Endothelial cell of umbilical vein (primary cell): ENCODE measurements around the gene MYH11. TPM values are rescaled to one million over a fixed set of nuclear protein-coding genes. Genes with fewer than 3 reads are reported as not detected.

ENCODE experiments used
- BruUV-seq: library from RNA; stranded (reverse); fragments of 400-500 nt; replicated peaks from 2 replicates; lab custom pipeline; 2021; lab: Mats Ljungman, UMichigan
- CTCF ChIA-PET: fragments of 300-600, 350-600 bp; sonication (Branson Sonifier 250); formaldehyde crosslinking; loops from one replicate; lab custom pipeline; 2021; ENCODE audit warnings: antibody characterized with exemption, inconsistent platforms; lab: Charles Lee
- POLR2A ChIA-PET: fragments of 300-600, 350-600 bp; sonication (Branson Sonifier 250); formaldehyde crosslinking; loops from one replicate; lab custom pipeline; 2021; ENCODE audit warnings: antibody characterized with exemption, inconsistent platforms; lab: Charles Lee
- DNase-seq: peaks from one replicate; pipeline ENCODE4 v3.0.0-alpha.2; 2011; ENCODE audit warnings: low read depth, low spot score
- FAIRE-seq: peaks from 2 replicates; lab custom pipeline; 2011; peaks lifted over from hg19 to GRCh38; lab: Jason Lieb, UNC
- H2AFZ ChIP-seq: 2 replicates; pipeline ENCODE4 v1.6.0; 2012; ENCODE audit warnings: low read depth, low read length, control low read depth, inconsistent platforms
- H3K27ac ChIP-seq: 2 replicates; pipeline ENCODE4 v1.5.1; 2011; ENCODE audit warnings: low read depth, mild to moderate bottlenecking, control low read depth, low read length, moderate library complexity; ENCODE audit not compliant: insufficient read depth
- H3K27me3 ChIP-seq, 2 experiments: 2 replicates each; pipeline versions ENCODE4 v1.6.0 to v1.6.1; 2011; ENCODE audit warnings: low read length in 2 of 2, mixed read lengths in 1 of 2; ENCODE audit not compliant: control insufficient read depth in 2 of 2, insufficient read depth in 2 of 2
- H3K36me3 ChIP-seq, 2 experiments: 2 replicates in 1 of 2; 3 replicates in 1 of 2; pipeline ENCODE4 v1.5.1; 2011; ENCODE audit warnings: low read length in 2 of 2, mild to moderate bottlenecking in 1 of 2, moderate library complexity in 1 of 2; ENCODE audit not compliant: control insufficient read depth in 2 of 2, insufficient read depth in 2 of 2; ENCODE audit errors: extremely low read depth in 1 of 2
- H3K4me1 ChIP-seq: 3 replicates; pipeline ENCODE4 v1.5.1; 2011; ENCODE audit warnings: mild to moderate bottlenecking, low read length; ENCODE audit not compliant: control insufficient read depth, insufficient read depth; ENCODE audit errors: extremely low read depth
- H3K4me2 ChIP-seq: 2 replicates; pipeline ENCODE4 v1.6.1; 2011; ENCODE audit warnings: low read length, control low read depth, mixed read lengths; ENCODE audit not compliant: insufficient read depth
- H3K4me3 ChIP-seq, 3 experiments: fragments of 200-600 bp in 1 of 3; sonication (generic), shearing (Covaris generic) in 1 of 3; replicated peaks in 1 of 3; 2 replicates each; pipeline ENCODE4 v1.5.1; 2011 to 2016; ENCODE audit warnings: control low read depth in 3 of 3, low read length in 3 of 3, mild to moderate bottlenecking in 2 of 3, inconsistent platforms in 1 of 3, low read depth in 1 of 3, moderate library complexity in 1 of 3; ENCODE audit not compliant: insufficient read depth in 1 of 3
- H3K79me2 ChIP-seq: 2 replicates; pipeline ENCODE4 v1.6.0; 2012; ENCODE audit warnings: low read length, inconsistent platforms; ENCODE audit not compliant: control insufficient read depth, insufficient read depth
- H3K9ac ChIP-seq: replicated peaks from 2 replicates; pipeline ENCODE3; 2011; ENCODE audit warnings: low read length, control low read depth; ENCODE audit not compliant: insufficient read depth; ENCODE audit errors: extremely low read depth
- H3K9me1 ChIP-seq: replicated peaks from 3 replicates; pipeline ENCODE4 v1.6.0; 2011; ENCODE audit warnings: mild to moderate bottlenecking, low read length; ENCODE audit not compliant: control insufficient read depth, insufficient read depth; ENCODE audit errors: extremely low read depth
- H3K9me3 ChIP-seq: replicated peaks from 2 replicates; pipeline ENCODE4 v1.5.1; 2012; ENCODE audit warnings: low read length, inconsistent platforms; ENCODE audit not compliant: control insufficient read depth, insufficient read depth
- H4K20me1 ChIP-seq: replicated peaks from 2 replicates; pipeline ENCODE3; 2011; ENCODE audit warnings: mild to moderate bottlenecking, low read length; ENCODE audit not compliant: control insufficient read depth, insufficient read depth; ENCODE audit errors: extremely low read depth
- EZH2 ChIP-seq: IDR thresholded peaks from 2 replicates; pipeline ENCODE4 v1.6.1; 2012; ENCODE audit warnings: borderline replicate concordance, low read depth, mild to moderate bottlenecking, moderate library complexity, low read length, inconsistent platforms; ENCODE audit not compliant: severe bottlenecking
- FOS ChIP-seq: IDR thresholded peaks from 2 replicates; pipeline ENCODE4 v1.6.1; 2011; ENCODE audit warnings: mild to moderate bottlenecking, low read length, moderate library complexity, borderline replicate concordance; ENCODE audit not compliant: insufficient read depth
- GATA2 ChIP-seq: IDR thresholded peaks from 2 replicates; pipeline ENCODE4 v1.7.0; 2011; ENCODE audit warnings: low read depth, mild to moderate bottlenecking, moderate library complexity, mixed read lengths, low read length; ENCODE audit not compliant: insufficient read length, insufficient read depth
- JUN ChIP-seq: IDR thresholded peaks from 2 replicates; pipeline ENCODE4 v1.6.1; 2011; ENCODE audit warnings: borderline replicate concordance, low read depth; ENCODE audit not compliant: insufficient read length, insufficient read depth
- MYC ChIP-seq: IDR thresholded peaks from one replicate; pipeline ENCODE4 v1.6.1; 2011; ENCODE audit warnings: mild to moderate bottlenecking, low read depth, low read length
- POLR2A ChIP-seq: IDR thresholded peaks from 2 replicates; pipeline ENCODE4 v1.6.1; 2012; ENCODE audit warnings: low read depth, mild to moderate bottlenecking, control low read depth, low read length
- POLR2AphosphoS5 ChIP-seq: IDR thresholded peaks from 2 replicates; pipeline ENCODE4 v1.6.1; 2012; ENCODE audit warnings: low read depth, mild to moderate bottlenecking, control low read depth, low read length, moderate library complexity; ENCODE audit not compliant: insufficient read depth
- dilution Hi-C: fragments of 300-500 bp; cut with MboI; formaldehyde crosslinking; loops from one replicate; pipeline ENCODE4 v1.15.0; 2019; ENCODE audit warnings: low sequenced_read_pairs; ENCODE audit not compliant: extremely low pct_ligation_motif_present
- intact Hi-C: fragments of 100-400 bp; cut with micrococcal nuclease; formaldehyde crosslinking; loops from one replicate; pipeline ENCODE4 v1.10.0; 2022
- polyA plus RNA-seq, 4 experiments: library from polyadenylated mRNA; depleted of rRNA in 3 of 4; stranded (reverse) in 3 of 4; unstranded in 1 of 4; fragments of >200 nt; gene quantifications; 2 replicates each; pipeline versions ENCODE4 v1.2.1 to v1.2.3, GENCODE V29; 2011 to 2012; ENCODE audit warnings: missing spikeins in 1 of 4
- total RNA-seq: library from RNA; stranded (reverse); gene quantifications from 2 replicates; pipeline ENCODE4 v1.2.3, GENCODE V29; 2021
- TF ChIP-seq, protein P1 (sequence below), 2 donors: IDR thresholded peaks; 1 replicate in 1 of 2; 2 replicates in 1 of 2; pipeline ENCODE4 v1.5.1; 2011; ENCODE audit warnings: low read length in 2 of 2, mild to moderate bottlenecking in 2 of 2, moderate library complexity in 2 of 2, control low read depth in 1 of 2, inconsistent platforms in 1 of 2, low read depth in 1 of 2; ENCODE audit not compliant: insufficient read depth in 1 of 2; ENCODE audit errors: extremely low read depth in 1 of 2
- TF ChIP-seq, protein P2 (sequence below): IDR thresholded peaks from 2 replicates; pipeline ENCODE4 v1.6.1; 2011; ENCODE audit not compliant: insufficient read depth, insufficient read length

Gene MYH11
- total and polyA plus RNA-seq, 2 donors (not counting 3 experiments of a cell fraction or from before 2014, with no cell fraction given) = not detected

- dilution Hi-C loops = no loop called here
- Histone ChIP-seq H3K4me3 (no peak overlapping the region), H3K27me3 (peaks cover 0 to 2% of the 10 kb centered on the region in 2 experiments), H3K27ac (no peak overlapping the region), H3K36me3 (no peaks in the 10 kb centered on the region), H4K20me1 (no peaks in the 10 kb centered on the region), H3K4me1 (no peaks in the 10 kb centered on the region), H3K9me3 (no peaks in the 10 kb centered on the region), H3K9me1 (no peaks in the 10 kb centered on the region), H3K4me2 (no peak overlapping the region), H2AFZ (no peak overlapping the region), H3K9ac (no peak overlapping the region), H3K79me2 (no peaks in the 10 kb centered on the region)
- BruUV-seq = no TSS peak
- POLR2A ChIA-PET = no interaction called here
- TF ChIP-seq EZH2 (no peak), POLR2A (no peak), JUN (no peak), POLR2AphosphoS5 (no peak), MYC (no peak), GATA2 (no peak), FOS (no peak)
- TF ChIP-seq, protein P1, sequence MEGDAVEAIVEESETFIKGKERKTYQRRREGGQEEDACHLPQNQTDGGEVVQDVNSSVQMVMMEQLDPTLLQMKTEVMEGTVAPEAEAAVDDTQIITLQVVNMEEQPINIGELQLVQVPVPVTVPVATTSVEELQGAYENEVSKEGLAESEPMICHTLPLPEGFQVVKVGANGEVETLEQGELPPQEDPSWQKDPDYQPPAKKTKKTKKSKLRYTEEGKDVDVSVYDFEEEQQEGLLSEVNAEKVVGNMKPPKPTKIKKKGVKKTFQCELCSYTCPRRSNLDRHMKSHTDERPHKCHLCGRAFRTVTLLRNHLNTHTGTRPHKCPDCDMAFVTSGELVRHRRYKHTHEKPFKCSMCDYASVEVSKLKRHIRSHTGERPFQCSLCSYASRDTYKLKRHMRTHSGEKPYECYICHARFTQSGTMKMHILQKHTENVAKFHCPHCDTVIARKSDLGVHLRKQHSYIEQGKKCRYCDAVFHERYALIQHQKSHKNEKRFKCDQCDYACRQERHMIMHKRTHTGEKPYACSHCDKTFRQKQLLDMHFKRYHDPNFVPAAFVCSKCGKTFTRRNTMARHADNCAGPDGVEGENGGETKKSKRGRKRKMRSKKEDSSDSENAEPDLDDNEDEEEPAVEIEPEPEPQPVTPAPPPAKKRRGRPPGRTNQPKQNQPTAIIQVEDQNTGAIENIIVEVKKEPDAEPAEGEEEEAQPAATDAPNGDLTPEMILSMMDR (IDR thresholded peaks at IDR 0.05; ENCODE audit: extremely low read depth in 1 of 2, insufficient read depth in 1 of 2, low read depth in 1 of 2, low read length in 2 of 2) = no peak
- TF ChIP-seq, protein P2, sequence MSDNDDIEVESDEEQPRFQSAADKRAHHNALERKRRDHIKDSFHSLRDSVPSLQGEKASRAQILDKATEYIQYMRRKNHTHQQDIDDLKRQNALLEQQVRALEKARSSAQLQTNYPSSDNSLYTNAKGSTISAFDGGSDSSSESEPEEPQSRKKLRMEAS = no peak
- no peak for FAIRE-seq
- DNase-seq = no peak
- CTCF ChIA-PET = interaction anchor here (0.7 to 1.5 kb wide), 3 partner anchors 10 to 61 kb away, joined by 3 to 4 read pairs (median 3); partner anchors contain the start of gene CEP20
- intact Hi-C loops = no loop called here
Measured at GRCh38 chr16:15827299-15827698, 29.5 kb downstream of the MYH11 start.
